Measurements from ENCODE around the gene ZNF79.

GRCh38 chr9:127390563-127390962 is 33.6 kb upstream of the ZNF79 start:
- TF ChIP-seq CTCF (IDR thresholded peaks at IDR 0.05; ENCODE audit: insufficient read depth, low read length, poor library complexity, severe bottlenecking) = no peak
- TF ChIP-seq EZH2phosphoT487 (conservative IDR thresholded peaks at IDR 0.05; ENCODE audit: low read length) = no peak
